Spleen (tissue), 11 donors: ENCODE results near the gene PSME3IP1. TPM values are rescaled to one million over a fixed set of nuclear protein-coding genes. Genes with fewer than 3 reads are reported as not detected.
"Not testable (repeated sequence)": the region's sequence is repeated elsewhere in the genome, so short reads cannot be mapped to it uniquely, and the experiment has no call there.

Source experiments
- DNase-seq: peaks from one replicate; pipeline ENCODE4 v3.0.0-alpha.2; 2020
- H3K27ac ChIP-seq, 8 donors: fragments of 200-600 bp; sonication (generic) in 7 of 8; 1 replicate in 4 of 8; 2 replicates in 4 of 8; pipeline versions ENCODE4 v1.5.0 to v1.8.0; 2016 to 2021; ENCODE audit warnings: inconsistent platforms in 4 of 8, mild to moderate bottlenecking in 4 of 8, moderate library complexity in 1 of 8
- H3K27me3 ChIP-seq, 7 donors: fragments of 200-600 bp; sonication (generic) in 6 of 7; replicated peaks in 1 of 7; 1 replicate in 4 of 7; 2 replicates in 3 of 7; pipeline versions ENCODE4 v1.5.0 to v1.8.0; 2016 to 2021; ENCODE audit warnings: inconsistent platforms in 3 of 7, mild to moderate bottlenecking in 1 of 7
- H3K36me3 ChIP-seq, 6 donors: fragments of 200-600 bp; sonication (generic) in 5 of 6; 1 replicate in 4 of 6; 2 replicates in 2 of 6; pipeline versions ENCODE4 v1.5.0 to v1.8.0; 2016 to 2021; ENCODE audit warnings: inconsistent platforms in 2 of 6
- H3K4me1 ChIP-seq, 6 donors: fragments of 200-600 bp; sonication (generic) in 5 of 6; 1 replicate in 3 of 6; 2 replicates in 3 of 6; pipeline versions ENCODE4 v1.5.0 to v1.8.0; 2016 to 2021; ENCODE audit warnings: inconsistent platforms in 3 of 6
- H3K4me3 ChIP-seq, 8 donors: fragments of 200-600 bp; sonication (generic) in 7 of 8; 1 replicate in 4 of 8; 2 replicates in 4 of 8; pipeline versions ENCODE4 v1.5.0 to v1.8.0; 2016 to 2021; ENCODE audit warnings: inconsistent platforms in 4 of 8, mild to moderate bottlenecking in 4 of 8, moderate library complexity in 2 of 8
- H3K9me3 ChIP-seq, 8 donors: fragments of 200-600 bp; sonication (generic) in 7 of 8; 1 replicate in 4 of 8; 2 replicates in 4 of 8; pipeline versions ENCODE4 v1.5.0 to v1.8.0; 2016 to 2021; ENCODE audit warnings: inconsistent platforms in 4 of 8
- POLR2A ChIP-seq, 3 donors: fragments of 450-650 bp; IDR thresholded peaks; one replicate each; pipeline ENCODE4 v1.5.1; 2017; ENCODE audit warnings: antibody characterized with exemption in 3 of 3, mild to moderate bottlenecking in 1 of 3
- POLR2AphosphoS5 ChIP-seq, 3 donors: sonication (generic); formaldehyde crosslinking; IDR thresholded peaks; one replicate each; pipeline ENCODE4 v1.5.1; 2017; ENCODE audit warnings: antibody characterized with exemption in 3 of 3
- WGBS, 5 donors: extraction: QIAGEN DNeasy Blood & Tissue Kit in 3 of 5; methylation state at CpG; one replicate each; pipeline versions ENCODE4 v1.1.5 to v1.1.7; 2013 to 2018; 5-methylcytosine and 5-hydroxymethylcytosine counted together
- intact Hi-C: fragments of 100-400 bp; cut with DNase I; formaldehyde crosslinking; loops from one replicate; pipeline ENCODE4 v1.15.0; 2023; ENCODE audit warnings: low total_unique reads
- polyA plus RNA-seq, 3 donors: library from polyadenylated mRNA; stranded (reverse); fragments of 200-250 nt; gene quantifications; one replicate each; pipeline ENCODE4 v1.2.1, GENCODE V29; 2013
- total RNA-seq, 7 donors: library from RNA; depleted of rRNA in 3 of 7; stranded (reverse); fragments of >200 nt in 3 of 7; fragmentation: NEBNext Ultra II Directional in 4 of 7; extraction: Animal tissue kit (Norgen Biotek cat#: 25700) in 4 of 7; gene quantifications; one replicate each; pipeline versions ENCODE4 v1.1.0 to v1.2.1, GENCODE V29; 2016 to 2021
- TF ChIP-seq, protein P1 (sequence below), 11 experiments: fragments of 200-600 bp in 7 of 11; fragments of 450-650 bp in 4 of 11; sonication (generic) in 4 of 11; IDR thresholded peaks in 8 of 11; conservative IDR thresholded peaks in 3 of 11; 1 replicate in 7 of 11; 2 replicates in 4 of 11; pipeline versions ENCODE4 v1.4.0 to v1.8.0; 2016 to 2021; ENCODE audit warnings: antibody characterized with exemption in 11 of 11, inconsistent platforms in 4 of 11, mild to moderate bottlenecking in 1 of 11
- donor health status: healthy with polysubstance abuse.
- donor health status: DM: no; HTN: no; CAD: no; lungs with moderate emphysema.
- donor health status: DM: no; HTN: no; CAD: no.
- donor health status: Bipolar disorder and iron deficiency.
- donor health status: healthy.
- donor health status: DM: no; HTN: no; CAD: no.
- donor health status: DM: yes; HTN: yes; CAD: no.

The PSME3IP1 gene
- total and polyA plus RNA-seq, 10 donors, result 64.6 to 128 (median 96.0) TPM

DNA sequence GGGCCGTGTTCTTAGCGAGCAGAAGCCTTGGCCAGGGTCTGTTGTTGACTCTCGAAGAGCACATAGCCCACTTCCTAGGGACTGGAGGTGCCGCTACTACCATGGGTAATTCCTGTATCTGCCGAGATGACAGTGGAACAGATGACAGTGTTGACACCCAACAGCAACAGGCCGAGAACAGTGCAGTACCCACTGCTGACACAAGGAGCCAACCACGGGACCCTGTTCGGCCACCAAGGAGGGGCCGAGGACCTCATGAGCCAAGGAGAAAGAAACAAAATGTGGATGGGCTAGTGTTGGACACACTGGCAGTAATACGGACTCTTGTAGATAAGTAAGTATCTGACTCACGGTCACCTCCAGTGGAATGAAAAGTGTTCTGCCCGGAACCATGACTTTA is 18.8 kb upstream of the PSME3IP1 start:
- Histone ChIP-seq H3K36me3 (peaks cover 0 to 55% (median 48%) of the 10 kb centered on the region in 6 donors), H3K27me3 (no peaks in the 10 kb centered on the region), H3K9me3 (no peaks in the 10 kb centered on the region), H3K27ac (no peak overlapping the region), H3K4me3 (no peak overlapping the region), H3K4me1 (no peaks in the 10 kb centered on the region)
- no peak for DNase-seq
- intact Hi-C loops, result no loop called here
- WGBS, 5 donors, result 91 to 95% (median 94%) methylated on average over 12 of the region's 12 CpGs
- no peak for TF ChIP-seq POLR2A (IDR thresholded peaks at IDR 0.05)
- TF ChIP-seq POLR2AphosphoS5 (IDR thresholded peaks at IDR 0.05), result no peak
- TF ChIP-seq, protein P1, sequence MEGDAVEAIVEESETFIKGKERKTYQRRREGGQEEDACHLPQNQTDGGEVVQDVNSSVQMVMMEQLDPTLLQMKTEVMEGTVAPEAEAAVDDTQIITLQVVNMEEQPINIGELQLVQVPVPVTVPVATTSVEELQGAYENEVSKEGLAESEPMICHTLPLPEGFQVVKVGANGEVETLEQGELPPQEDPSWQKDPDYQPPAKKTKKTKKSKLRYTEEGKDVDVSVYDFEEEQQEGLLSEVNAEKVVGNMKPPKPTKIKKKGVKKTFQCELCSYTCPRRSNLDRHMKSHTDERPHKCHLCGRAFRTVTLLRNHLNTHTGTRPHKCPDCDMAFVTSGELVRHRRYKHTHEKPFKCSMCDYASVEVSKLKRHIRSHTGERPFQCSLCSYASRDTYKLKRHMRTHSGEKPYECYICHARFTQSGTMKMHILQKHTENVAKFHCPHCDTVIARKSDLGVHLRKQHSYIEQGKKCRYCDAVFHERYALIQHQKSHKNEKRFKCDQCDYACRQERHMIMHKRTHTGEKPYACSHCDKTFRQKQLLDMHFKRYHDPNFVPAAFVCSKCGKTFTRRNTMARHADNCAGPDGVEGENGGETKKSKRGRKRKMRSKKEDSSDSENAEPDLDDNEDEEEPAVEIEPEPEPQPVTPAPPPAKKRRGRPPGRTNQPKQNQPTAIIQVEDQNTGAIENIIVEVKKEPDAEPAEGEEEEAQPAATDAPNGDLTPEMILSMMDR (IDR thresholded peaks at IDR 0.05 in 8 of 11, conservative IDR thresholded peaks at IDR 0.05 in 3 of 11), result no peak

DNA sequence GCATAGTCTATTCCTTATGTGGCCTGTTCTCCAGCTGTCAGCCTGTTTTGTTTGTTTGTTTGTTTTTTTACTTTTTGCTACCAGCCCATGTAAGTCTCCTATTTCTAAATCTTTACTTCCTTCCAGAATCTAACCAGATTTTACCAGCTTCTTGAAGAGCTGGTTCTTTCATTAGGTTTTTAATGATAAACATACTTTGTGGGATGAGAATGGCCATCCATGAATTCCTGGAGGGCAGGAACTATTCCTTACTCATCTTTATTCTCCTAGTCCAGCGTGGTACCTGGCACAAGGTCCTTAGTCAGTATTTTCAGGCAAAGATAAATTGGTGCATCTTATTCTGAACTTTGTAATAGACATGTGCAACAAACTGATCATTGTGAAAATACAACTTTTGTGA is 17.6 kb upstream of the PSME3IP1 start:
- Histone ChIP-seq H3K4me3 (no peak overlapping the region), H3K27me3 (no peaks in the 10 kb centered on the region), H3K36me3 (peaks cover 0 to 43% (median 36%) of the 10 kb centered on the region in 6 donors), H3K9me3 (no peaks in the 10 kb centered on the region), H3K27ac (no peak overlapping the region), H3K4me1 (peaks cover 0 to 4% (median 0%) of the 10 kb centered on the region in 6 donors)
- TF ChIP-seq POLR2A (IDR thresholded peaks at IDR 0.05) (no peak), POLR2AphosphoS5 (IDR thresholded peaks at IDR 0.05) (no peak)
- TF ChIP-seq, protein P1 (IDR thresholded peaks at IDR 0.05 in 8 of 11, conservative IDR thresholded peaks at IDR 0.05 in 3 of 11), result no peak
- 88 to 96% (median 90%) methylated on average over 1 of the region's 1 CpG for WGBS, 5 donors
- DNase-seq, result no peak
- intact Hi-C loops, result no loop called here

DNA sequence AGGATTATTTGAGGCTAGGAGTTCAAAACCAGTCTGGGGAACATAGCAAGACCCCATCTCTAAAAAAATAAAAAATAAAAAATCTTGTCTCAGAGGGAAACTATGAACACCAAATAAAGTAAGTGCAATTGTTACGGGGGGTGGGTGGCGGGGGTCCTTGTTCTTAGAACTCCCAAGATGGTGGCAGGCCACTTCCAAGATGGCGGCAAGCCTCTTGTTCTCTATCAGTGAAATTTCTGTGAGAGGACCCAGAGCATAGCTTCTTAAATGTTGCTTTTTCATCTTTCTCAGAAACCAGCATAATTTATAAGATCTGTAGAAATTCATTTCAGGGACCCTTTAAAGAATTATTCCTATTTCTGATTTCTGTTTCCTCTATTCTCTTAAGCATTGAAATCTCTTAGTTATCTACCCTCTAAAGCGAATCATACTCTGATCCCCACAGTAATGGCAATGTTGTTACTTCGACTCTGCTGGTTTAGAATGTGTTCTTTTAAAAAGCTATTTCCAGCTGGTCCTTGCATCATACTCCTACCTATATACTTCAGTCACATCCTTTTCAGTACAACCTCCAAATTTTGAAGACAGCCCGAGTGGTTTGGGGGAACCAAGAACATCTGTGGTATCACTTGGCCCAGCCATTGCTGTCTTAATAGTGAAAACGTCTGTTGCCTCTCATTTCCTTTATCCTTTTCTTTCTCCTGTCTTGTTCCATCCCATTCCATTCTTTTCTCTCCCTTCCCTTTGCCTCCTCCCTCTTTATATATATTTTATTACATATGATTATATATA is 16.5 kb upstream of the PSME3IP1 start:
- TF ChIP-seq POLR2AphosphoS5 (IDR thresholded peaks at IDR 0.05) (no peak), POLR2A (IDR thresholded peaks at IDR 0.05) (no peak)
- TF ChIP-seq, protein P1 (IDR thresholded peaks at IDR 0.05 in 8 of 11, conservative IDR thresholded peaks at IDR 0.05 in 3 of 11), result no peak
- H3K36me3 ChIP-seq, result peaks cover 0 to 31% (median 29%) of the 10 kb centered on the region in 6 donors
- H3K9me3 ChIP-seq, result no peaks in the 10 kb centered on the region
- no peak overlapping the region for H3K4me3 ChIP-seq
- H3K27ac ChIP-seq, result no peak overlapping the region
- 86 to 92% (median 90%) methylated on average over 7 of the region's 7 CpGs for WGBS, 5 donors
- H3K27me3 ChIP-seq, result no peaks in the 10 kb centered on the region
- intact Hi-C loops, result no loop called here
- no peak for DNase-seq
- H3K4me1 ChIP-seq, result peaks cover 0 to 4% (median 0%) of the 10 kb centered on the region in 6 donors

DNA sequence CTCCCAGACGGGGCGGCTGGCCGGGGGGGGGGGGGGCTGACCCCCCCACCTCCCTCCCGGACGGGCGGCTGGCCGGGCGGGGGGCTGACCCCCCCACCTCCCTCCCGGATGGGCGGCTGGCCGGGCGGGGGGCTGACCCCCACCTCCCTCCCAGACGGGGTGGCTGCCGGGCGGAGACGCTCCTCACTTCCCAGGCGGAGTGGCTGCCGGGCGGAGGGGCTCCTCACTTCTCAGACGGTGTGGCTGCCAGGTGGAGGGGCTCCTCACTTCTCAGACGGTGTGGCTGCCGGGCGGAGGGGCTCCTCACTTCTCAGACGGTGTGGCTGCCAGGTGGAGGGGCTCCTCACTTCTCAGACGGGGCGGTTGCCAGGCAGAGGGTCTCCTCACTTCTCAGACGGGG is 15.1 kb upstream of the PSME3IP1 start:
- H3K27me3 ChIP-seq, H3K27ac ChIP-seq, H3K4me3 ChIP-seq, H3K4me1 ChIP-seq, DNase-seq, H3K9me3 ChIP-seq, intact Hi-C loops: not testable (repeated sequence)
- peaks cover 0 to 22% (median 16%) of the 10 kb centered on the region in 6 donors for H3K36me3 ChIP-seq
- WGBS, 5 donors, result 89 to 95% (median 94%) methylated on average over 13 to 24 of the region's 27 CpGs; no CpG with 5 or more reads in 1 of the 5 donors

DNA sequence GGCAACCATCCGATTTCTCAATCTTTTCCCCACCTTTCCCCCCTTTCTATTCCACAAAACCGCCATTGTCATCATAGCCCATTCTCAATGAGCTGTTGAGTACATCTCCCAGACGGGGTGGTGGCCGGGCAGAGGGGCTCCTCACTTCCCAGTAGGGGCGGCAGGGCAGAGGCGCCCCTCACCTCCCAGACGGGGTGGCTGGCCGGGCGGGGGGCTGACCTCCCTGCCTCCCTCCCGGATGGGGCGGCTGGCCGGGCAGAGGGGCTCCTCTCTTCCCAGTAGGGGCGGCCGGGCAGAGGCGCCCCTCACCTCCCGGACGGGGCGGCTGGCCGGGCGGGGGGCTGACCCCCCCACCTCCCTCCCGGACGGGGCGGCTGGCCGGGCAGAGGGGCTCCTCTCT is 14.5 kb upstream of the PSME3IP1 start:
- H3K36me3 ChIP-seq, result peaks cover 0 to 16% (median 10%) of the 10 kb centered on the region in 6 donors
- H3K27me3 ChIP-seq, H3K27ac ChIP-seq, H3K4me1 ChIP-seq, H3K9me3 ChIP-seq, DNase-seq, H3K4me3 ChIP-seq, intact Hi-C loops: not testable (repeated sequence)
- 91 to 98% (median 95%) methylated on average over 9 to 16 of the region's 24 CpGs for WGBS, 5 donors
